Stimulated activated CD8-positive, alpha-beta memory T cell treated with anti-CD3 and anti-CD28 coated beads, Interleukin-7, amount 100 ng/mL, for 24 hours (primary cell): ENCODE data around the gene INO80B.
"Not testable (repeated sequence)": the region's sequence is repeated elsewhere in the genome, so short reads cannot be mapped to it uniquely, and the experiment has no call there.

Experiments
- DNase-seq: peaks from one replicate; pipeline ENCODE4 v3.0.0-alpha.2; 2020; ENCODE audit warnings: low read depth

Gene INO80B

DNA sequence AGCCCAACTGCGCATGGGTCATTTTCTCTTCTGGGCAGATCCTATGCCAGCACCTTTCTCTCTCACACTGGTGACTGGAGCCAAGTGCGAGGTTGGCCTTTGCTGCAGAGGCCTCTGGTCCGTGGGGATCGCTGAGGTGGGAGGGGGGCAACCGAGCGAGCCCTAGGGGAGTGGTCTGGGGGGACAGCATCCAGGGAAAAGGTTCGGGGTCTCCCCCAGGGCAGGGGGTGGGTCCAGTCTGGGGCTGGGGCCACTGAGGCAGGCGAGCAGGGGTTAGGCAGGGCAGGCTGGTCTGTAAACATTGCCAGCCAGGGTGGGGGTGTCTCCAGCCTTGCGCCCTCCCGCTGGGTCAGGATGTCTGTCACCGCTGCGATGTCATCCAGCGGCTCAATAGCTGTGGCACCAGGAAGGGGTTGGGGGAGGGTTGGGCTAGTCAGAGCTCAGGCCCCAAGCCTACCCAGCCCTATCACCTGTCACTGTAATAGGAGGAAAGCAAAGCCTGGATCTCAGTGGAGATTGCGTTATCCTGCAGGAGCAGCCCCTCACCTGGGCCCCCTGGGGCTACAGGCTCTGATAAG lies 28.6 kb upstream of the INO80B start:
- no peak for DNase-seq

DNA sequence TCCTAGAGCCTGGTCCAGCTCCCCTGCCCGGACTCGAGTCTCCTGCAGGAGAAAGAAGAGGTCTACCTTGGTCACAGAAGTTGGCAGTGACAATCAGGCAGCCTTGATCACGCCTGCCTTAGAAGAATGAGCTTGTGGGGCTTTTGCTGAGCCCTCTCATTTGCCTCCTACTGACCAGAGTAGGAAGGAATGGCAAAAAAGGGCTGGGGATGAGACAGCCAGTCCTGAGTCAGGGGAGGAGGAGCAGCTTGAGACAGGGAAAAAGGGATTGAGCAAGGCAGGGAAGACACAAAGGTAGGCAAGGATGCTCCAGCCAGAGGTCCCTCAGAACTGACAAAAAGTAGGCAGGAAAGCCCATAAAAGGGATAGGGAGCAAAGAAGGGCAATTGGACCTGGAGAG lies 27.3 kb upstream of the INO80B start:
- no peak for DNase-seq

DNA sequence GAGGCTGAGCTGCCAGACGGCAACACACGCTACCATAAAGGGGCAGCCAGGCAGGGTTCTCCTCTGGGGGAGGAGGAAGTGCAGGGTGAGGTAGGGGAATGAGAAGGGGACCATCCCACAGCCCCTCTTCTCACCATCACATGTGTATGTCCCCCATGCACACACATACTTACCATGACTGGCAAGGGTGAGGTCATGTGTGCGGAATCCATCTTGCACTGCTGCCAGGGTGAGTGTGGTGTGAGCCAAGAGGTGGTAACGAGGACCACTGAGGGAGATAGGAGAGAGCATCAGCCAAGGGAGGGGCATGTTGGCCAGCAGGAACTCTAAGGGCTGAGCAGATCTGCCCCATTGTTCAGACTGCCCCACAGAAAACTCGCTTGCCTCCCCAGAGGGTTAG lies 26.2 kb upstream of the INO80B start:
- no peak for DNase-seq

DNA sequence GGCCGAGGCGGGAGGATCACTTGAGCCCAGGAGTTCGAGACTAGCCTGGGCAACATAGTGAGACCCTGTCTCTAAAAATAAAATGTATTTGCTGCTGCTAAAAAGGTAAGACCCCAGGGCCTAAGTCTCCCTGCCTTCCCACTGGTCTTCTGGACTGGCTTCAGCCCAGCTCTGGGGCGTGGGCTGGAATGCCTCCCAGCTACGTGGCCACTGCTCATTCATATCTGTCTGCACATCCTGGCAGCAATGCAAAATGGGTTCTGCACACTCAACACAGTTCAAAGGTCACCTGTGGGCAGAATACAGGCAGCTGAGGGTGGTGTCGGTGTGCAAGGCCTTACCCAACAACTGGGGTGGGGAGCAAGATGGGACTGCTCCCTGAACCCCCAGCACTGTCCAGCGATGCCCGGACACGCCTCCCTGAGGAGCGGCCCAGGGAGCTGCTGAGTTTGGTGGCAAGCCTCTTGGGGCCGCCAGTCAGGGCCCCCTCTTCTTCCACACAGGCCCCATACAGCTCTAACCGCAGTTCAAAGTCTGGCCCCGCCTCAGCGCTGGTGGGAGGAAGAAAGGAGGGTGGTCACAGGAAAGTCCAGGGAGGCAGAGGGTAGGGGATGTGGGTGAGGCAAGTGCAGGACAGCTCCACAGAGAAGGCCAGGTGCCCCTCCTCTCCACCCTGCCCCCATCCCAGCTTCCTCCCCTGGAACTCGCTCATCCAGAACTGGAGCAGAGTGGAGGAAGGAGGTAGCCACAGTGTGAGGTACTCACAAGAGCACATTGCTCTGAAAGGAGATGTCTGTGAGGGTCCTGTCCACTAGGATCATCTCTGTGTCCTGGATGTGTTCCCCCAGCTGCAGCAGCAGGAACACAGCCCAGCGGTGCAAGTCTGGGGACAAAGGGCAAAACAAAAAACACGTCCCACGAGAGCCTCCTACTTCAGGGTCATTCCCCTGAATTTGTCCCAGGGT lies 25.1 kb upstream of the INO80B start:
- no peak for DNase-seq

DNA sequence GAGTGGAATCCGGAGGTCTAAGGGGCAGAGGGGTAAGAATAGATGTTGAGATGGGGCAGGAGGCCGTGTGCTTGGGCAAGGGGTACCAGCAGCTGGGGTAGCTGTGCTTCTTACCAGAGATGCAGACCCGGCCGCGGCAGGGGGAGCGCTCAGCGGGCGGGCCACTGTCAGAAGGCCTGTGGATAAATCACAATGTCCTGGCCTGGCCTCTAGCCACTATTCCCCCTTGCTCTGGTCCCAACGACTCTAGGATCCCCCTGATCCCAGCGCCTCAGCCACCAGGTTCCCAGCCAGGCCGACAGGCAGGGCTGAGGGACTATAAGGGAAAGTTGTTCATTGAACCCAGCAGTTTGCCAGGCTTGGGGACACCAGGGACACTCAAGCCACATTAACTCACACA lies 24.4 kb upstream of the INO80B start:
- DNase-seq = no peak

DNA sequence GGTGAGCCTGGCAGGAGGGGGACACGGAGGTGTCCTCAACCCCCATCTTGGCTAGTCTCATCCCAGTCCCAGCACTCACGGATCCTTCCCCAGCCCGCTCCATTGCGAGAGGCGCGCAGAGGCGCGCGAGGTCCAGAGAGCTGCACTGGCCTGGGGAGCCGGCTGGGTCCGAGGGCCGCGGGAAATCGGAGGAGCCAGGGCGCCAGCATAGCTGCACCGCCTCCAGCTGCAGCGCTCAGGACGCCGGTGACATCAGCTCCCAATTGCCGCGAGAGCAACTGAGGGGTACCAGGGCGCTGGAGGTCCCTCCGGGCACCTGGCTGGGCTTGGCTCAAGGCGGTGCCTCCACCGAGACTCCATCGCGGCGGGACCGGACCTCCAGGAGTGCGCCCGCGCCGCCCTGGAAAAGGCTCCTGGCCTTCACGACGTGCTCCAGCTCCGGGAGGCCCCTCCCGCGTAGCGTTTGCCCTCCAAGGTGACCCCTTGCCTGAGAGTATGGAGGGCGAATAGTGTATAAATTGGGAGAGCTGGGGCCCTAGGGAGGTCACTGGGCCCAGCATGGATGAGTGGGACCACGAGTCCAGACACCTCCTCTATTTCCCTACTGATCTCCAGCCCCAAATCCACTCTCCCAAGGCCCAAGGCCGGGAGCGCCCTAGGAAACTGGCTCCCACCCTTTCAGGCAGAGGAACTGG lies 18.6 kb upstream of the INO80B start:
- no peak for DNase-seq

DNA sequence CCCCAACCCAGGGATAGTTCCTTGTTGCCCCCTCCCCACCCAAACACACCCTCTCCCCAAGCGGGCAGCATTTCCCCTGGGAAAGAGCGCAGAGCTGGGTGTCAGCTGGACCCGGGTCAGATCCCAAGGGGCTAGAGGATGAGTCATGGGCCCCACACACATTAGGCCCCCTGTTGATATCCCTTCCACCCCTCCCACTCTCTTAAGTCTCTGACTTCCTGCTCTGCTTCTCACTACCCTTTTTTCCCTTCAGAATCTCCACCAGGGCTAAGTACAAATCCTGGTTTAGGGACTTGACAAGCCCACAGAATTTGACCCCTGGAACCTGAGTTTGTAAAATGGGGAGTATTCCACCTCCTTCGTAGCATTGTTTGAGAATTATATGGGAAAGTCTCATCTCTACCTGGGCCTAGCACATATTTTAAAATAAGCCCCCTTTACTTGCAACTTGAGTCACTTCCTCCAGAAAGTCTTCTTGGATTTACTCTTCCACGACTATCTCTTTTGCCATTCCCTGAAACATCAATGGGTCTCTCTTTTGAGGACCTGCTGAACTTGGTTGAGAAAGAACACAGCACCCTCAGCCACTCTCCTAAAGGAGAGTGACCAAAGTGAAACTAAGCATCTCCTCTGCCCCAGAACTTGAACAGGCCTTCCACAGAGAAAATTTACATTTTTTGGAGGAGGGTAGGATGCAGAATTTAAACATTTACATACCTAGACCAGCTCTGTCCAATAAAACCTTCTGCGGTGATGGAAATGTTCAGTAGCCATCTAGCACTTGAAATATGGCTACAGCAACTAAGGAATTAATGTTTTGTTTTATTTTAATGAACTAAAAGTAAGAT lies 17.8 kb upstream of the INO80B start:
- DNase-seq = no peak

DNA sequence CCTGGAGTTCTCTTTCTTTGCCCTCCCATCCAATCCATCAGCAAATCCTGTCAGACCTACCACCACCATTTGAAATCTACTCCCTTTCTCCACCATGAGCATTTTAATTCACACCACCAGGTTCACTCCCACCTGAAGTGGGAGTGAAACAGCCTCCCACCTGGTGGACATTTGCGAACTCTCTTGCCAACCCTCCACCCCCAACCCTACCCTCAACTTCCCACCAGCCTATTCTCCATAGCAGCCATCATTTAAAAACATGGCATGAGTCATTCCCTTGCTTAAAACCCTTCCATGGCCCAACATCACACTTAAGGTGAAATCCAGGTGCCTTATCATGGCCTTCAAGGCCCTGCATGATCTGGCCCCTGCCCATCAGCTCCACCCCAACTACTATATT lies 16.6 kb upstream of the INO80B start:
- DNase-seq = no peak

DNA sequence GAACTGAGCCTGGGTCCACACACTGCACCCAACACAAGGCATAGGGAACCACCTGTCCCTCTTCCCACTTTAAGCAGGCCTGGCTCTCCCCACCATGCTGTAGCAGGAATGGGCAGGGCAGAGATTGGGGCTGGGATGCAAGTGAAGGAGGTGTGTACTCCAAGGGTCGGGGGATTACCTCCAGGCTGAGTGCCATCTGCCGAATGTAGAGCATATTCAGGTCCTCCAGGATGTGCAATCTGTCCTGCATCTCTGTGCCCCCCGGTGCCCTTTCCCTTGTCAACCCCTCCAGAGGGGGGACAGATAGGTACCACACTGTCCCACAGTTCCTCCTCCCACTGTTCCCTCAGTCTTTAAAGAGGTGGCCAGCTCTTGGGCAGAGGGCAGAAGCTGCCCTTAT lies 15.5 kb upstream of the INO80B start:
- no peak for DNase-seq

DNA sequence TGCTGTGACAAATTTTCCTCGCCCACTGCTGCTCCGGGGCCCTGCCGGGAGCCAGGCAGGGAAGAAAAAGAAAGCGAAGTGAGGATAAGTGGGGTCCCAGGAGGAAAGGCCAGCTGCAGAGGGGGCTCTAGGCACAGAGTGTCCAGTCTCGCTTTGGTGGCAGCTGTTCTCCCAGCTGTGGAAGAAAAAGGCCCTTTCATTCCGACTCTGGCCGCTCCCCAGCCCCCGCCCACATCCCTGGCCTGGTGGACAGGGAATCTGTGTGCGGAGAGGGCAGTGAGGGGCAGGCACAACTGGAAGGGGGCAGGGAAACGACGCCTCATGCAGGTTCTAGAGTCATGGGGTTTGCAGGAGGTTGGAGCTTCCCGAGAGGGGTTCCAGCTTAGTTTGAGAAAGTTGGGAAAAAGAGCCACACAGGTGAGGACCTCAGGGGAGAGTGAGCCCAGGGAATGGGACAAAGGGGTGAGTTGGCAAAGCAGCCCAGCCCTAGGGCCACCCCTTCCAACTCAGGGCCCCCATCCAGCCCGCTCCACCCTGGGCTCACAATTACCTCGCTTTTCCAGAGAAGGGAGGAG lies 15.0 kb upstream of the INO80B start:
- no peak for DNase-seq

DNA sequence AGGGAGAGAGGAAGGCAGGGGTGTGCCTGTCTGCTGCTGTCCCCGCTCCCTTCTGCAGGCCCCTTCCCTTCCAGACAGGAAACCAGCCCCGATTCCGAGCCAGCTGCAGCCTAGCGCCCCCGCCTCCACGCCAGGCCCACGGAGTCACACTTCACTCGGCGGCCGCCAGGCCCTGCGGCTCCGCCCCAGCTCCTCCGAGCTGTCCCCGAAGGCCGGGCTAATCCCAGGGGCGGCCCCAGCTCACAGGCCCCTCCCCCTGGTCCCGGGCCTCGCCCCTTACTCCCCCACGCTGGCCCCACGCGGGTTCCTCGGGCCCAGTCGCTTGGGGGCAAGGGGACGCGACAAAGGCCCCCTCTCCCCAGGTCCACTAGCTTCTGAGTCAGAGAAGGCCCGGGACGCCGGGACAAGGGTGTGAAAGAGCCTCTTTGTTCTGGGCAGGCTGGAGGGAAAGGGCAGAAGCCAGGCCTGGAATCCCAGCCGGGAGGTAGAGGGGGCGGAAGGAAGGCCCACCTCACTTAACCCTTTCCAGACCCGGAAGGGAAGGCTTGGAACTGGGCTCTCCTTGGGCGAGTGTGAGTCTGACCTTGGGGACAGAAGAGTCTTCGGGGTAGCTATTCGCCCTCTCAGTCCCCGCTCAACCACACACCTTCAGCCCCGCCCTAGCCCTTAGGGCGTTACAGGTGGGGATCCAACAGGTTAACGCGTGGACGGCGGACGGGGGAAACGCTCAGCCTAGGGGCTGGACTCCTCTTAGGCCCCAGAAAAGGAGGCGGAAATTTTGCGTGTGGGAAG lies 14.3 kb upstream of the INO80B start:
- no peak for DNase-seq

DNA sequence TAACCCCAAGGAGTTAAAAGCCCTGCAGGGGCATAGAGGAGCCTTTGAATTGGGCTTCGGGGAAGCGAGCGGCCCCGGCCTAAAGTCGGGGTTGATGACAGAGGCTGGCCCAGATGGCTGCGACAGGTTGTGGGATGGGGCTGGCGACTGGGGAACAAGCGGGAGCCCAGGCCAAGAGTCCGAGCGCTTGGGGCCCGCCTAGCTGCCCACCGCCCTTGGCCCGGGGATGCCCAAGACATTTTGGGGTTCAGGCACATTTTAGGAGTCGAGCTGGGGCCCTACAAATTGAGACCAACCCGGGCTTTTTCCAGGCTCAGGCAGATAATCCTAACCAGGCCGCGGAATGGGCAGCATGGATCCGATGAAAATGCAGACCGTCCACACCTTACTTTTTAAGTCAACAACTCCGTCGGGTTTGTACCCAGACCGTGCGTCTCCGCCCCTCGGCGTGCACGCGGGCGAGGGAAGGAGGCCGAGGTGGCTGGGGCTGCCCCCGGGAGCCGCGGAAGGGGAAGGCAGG lies 13.7 kb upstream of the INO80B start:
- DNase-seq = no peak

DNA sequence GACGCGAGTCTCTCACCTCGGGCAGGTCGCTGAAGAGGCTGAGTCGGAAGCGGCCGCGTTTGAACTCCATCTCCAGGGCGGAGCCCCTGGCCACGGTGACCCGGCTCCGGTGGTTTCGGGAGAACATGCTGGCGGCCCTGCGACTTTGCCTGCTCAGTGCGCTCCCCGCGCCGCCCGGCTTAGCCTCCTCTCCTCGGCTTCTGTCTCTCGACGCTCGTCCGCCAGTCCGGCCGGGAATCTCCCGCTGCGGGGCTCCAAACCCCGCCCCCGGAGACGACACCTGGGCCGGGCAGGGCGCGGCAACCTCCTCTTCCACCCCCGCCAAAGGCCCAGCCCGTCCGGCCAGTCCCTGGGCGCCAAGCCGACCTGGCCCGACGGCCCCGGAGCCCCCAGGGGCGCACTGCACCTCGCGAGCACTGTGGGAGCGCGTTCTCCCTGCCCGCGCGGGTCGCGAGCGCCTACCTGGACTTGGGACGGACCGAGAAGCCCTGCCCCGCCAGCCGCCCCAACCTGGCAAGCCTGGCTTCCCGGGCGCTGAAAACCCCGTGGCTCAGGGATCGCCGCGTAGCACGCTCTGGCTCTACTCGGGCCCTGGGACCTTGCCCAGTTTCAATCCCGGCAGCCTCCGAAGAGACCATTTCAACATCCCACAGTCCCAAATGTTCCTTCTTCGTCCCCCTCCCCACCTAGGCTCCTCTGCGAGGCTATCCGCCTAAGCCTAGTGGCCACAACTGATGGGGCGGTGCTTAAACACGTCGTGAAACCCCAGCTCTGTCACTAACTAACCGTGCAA lies 13.0 kb upstream of the INO80B start, which contains the start of gene RTKN:
Gene RTKN (minus strand): TSS at position 248 of the 793 bp plus-strand sequence. CDS start 121 bp downstream, at position 127.
- DNase-seq = no peak

DNA sequence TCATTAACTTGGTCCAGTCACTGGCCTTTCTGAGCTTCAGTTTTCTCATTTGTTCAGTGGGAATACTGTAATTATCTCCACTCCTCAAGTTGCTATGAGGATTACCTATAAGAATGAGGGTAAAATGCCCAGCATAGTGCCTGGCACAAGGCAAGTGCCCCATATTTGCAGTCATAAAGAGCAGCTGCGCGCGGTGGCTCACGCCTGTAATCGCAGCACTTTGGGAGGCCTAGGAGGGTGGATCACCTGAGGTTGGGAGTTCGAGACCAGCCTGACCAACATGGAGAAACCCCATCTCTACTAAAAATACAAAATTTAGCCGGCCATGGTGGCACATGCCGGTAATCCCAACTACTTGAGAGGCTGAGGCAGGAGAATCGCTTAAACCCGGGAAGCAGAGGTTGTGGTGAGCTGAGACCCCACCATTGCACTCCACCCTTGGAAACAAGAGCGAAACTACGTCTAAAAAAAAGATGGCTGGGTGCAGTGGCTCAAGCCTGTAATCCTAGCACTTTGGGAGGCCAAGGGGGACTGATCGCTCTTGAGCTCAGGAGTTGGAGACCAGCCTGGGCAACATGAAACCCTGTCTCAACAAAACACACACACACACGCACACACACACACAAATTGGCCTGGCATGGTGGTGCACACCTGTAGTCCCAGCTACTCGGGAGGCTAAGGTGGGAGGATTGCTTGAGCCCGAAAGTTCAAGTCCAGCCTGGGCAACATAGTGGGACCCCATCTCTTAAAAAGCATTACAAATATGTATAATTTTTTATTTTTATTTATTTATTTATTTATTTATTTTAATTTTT lies 12.2 kb upstream of the INO80B start:
- not testable (repeated sequence) for DNase-seq

DNA sequence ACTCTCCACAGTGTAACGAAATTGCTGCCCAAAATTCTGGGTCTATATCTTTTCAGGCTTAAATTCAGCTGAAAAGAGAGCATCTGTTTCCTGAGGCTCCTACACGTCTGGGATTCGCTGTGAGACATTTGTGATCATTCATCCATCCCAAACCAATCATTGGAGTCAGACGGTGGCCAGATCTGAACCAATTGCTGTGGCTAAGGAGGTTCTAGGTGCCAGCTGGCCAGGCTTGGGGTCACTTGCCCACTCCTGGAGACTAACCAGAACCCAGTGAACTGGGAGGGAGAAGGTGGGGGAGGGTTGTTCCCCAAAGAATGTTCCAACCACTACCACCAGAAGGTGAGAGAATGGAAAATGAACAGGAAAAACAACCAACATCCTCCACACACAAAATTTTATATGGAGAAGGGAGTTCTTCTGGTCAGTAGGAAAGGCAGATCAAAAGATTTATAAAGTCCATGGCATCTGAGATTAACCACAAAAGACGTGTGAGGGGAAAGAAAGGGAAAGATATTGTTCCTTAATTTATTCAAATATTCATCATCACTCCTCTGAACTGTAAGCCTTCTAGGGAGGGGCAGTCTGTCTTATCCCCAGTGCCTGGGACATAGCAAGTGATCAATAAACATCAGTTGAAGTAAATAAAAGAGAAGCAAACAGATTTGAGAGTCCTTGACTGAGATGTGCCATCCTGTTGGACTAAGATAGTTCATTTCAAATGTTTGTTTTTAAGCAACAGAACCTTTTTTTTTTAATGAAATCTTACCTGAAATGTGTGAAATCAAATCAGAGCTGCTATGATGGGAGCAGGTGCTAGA lies 10.2 kb upstream of the INO80B start:
- DNase-seq = no peak

DNA sequence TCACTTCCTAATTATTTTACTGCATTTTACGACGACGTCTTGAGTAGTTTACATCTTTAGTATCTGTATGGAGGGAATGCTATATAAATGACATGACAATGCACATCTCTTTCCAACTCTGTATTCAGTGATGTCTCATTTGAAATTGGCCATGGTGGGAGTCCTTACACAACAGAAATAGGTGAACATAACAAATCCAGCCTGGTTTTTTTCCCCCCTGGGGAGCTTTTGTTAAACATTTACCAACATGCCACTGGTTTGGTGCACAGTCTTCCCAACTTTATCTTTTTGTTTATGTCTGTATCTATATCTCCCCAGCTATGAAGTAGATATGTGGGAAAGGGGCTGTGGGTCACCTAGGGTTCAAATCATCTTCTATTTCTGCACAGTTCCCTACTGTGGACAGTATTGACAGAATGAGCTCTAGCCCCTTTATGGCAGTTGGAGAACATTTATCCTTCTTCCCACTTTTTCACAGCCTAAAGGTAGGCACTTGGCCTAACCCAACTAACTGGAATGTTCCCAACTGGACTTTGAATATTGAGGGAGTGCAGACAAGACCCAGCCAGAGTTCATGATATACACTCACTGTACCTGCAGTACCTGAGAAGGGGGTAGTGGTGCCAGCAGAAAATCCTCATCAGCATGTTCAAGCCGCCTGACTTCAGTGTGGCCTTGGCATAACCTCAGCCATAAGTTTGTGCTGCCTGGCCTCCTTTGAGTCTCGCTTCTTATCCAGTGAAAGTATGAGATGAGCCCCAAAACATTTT lies 7.5 kb upstream of the INO80B start:
- DNase-seq = no peak

DNA sequence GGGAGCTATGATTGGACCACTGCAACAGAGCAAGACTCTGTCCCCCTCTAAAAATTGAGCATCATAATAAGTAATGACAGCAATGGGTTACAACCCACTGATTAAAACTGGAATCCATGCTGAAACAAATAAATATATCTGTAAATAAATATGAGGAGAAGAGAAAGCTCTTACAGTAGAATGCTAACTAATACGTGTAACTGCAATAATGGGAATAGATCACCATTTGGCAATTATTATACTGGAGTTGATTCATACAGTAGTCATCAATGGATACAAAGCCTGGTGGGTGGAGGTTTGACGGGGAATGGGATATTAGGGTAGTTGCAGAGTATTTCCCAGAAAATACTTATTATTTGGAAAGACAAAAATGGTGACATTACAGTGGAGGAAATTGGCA lies 6.1 kb upstream of the INO80B start:
- no peak for DNase-seq
